Ovary (tissue), 9 donors: ENCODE data around the gene BARHL1. TPM values are rescaled to one million over a fixed set of nuclear protein-coding genes. Genes with fewer than 3 reads are reported as not detected.

Experiments
- DNase-seq, 5 donors: peaks; one replicate each; pipeline ENCODE4 v3.0.0-alpha.2; 2019 to 2020
- H3K27ac ChIP-seq, 2 donors: fragments of 200-600 bp; one replicate each; pipeline versions ENCODE4 v1.5.1 to v1.8.0; 2019 to 2022
- H3K27me3 ChIP-seq: fragments of 200-600 bp; one replicate; pipeline ENCODE4 v1.8.0; 2022
- H3K36me3 ChIP-seq: fragments of 200-600 bp; sonication (generic); one replicate; pipeline ENCODE4 v1.5.1; 2019
- H3K4me1 ChIP-seq: one replicate; pipeline ENCODE4 v1.8.1; 2013; ENCODE audit warnings: mild to moderate bottlenecking, moderate library complexity; ENCODE audit not compliant: insufficient read depth
- H3K4me3 ChIP-seq: fragments of 200-600 bp; sonication (generic); one replicate; pipeline ENCODE4 v1.5.1; 2017
- H3K9me3 ChIP-seq, 2 donors: fragments of 200-600 bp in 1 of 2; sonication (generic) in 1 of 2; one replicate each; pipeline versions ENCODE4 v1.5.1 to v1.8.1; 2013 to 2019; ENCODE audit warnings: mild to moderate bottlenecking in 1 of 2, moderate library complexity in 1 of 2
- CTCF ChIP-seq, 3 donors: fragments of 450-650 bp in 2 of 3; fragments of 200-600 bp in 1 of 3; IDR thresholded peaks; one replicate each; pipeline versions ENCODE4 v1.5.1 to v1.8.0; 2016 to 2022; ENCODE audit warnings: antibody characterized with exemption in 3 of 3, mild to moderate bottlenecking in 1 of 3
- EP300 ChIP-seq: sonication (generic); formaldehyde crosslinking; IDR thresholded peaks from one replicate; pipeline ENCODE4 v1.6.1; 2017; ENCODE audit warnings: antibody characterized with exemption
- POLR2A ChIP-seq: fragments of 450-650 bp; IDR thresholded peaks from one replicate; pipeline ENCODE4 v1.6.1; 2017; ENCODE audit warnings: antibody characterized with exemption, mild to moderate bottlenecking, moderate library complexity
- whole genome bisulfite sequencing, 3 donors: extraction: QIAGEN DNeasy Blood & Tissue Kit in 1 of 3; methylation state at CpG; one replicate each; pipeline versions ENCODE4 v1.1.5 to v1.1.7; 2013 to 2017; 5-methylcytosine and 5-hydroxymethylcytosine counted together
- intact Hi-C, 4 donors: fragments of 100-400 bp; cut with DNase I; formaldehyde crosslinking; loops; one replicate each; pipeline versions ENCODE4 v1.11.0 to v1.15.1; 2022 to 2023
- polyA plus RNA-seq, 2 donors: library from polyadenylated mRNA; stranded (reverse); fragments of 200-250 nt in 1 of 2; fragments of 350-450 nt in 1 of 2; fragmentation: Illumina TruSeq in 1 of 2; extraction: RNeasy Lipid Tissue Mini Kit (QIAGEN cat#74804) in 1 of 2; gene quantifications; one replicate each; pipeline ENCODE4 v1.2.3, GENCODE V29; 2013 to 2014
- total RNA-seq, 7 donors: library from RNA; depleted of rRNA in 2 of 7; stranded (reverse); fragments of >200 nt in 2 of 7; fragmentation: NEBNext Ultra II Directional in 3 of 7; extraction: Animal tissue kit (Norgen Biotek cat#: 25700) in 3 of 7; gene quantifications; one replicate each; pipeline versions ENCODE4 v1.1.0 to v1.2.4, GENCODE V29; 2016 to 2023
- donor health status: DM: no; HTN: no; CAD: no; lungs with moderate emphysema.
- donor health status: DM: no; HTN: no; CAD: no.
- donor health status: Bipolar disorder and iron deficiency.
- donor health status: DM: yes; HTN: yes; CAD: no.
- donor health status: DM: no; HTN: no; CAD: no.
- donor health status: DM: yes; HTN: yes; CAD: no.

The BARHL1 gene
- total and polyA plus RNA-seq, 9 donors: not detected

GRCh38 chr9:132615774-132616173 lies 33.4 kb downstream of the BARHL1 start:
- no peaks in the 10 kb centered on the region for H3K36me3 ChIP-seq

GRCh38 chr9:132616725-132617124 lies 34.3 kb downstream of the BARHL1 start:
- H3K36me3 ChIP-seq: no peaks in the 10 kb centered on the region
- DNase-seq: no peak
- WGBS, 3 donors: 87 to 94% (median 88%) methylated on average over 5 of the region's 5 CpGs
- intact Hi-C loops: no loop called here
- no peaks in the 10 kb centered on the region for H3K9me3 ChIP-seq
- H3K27me3 ChIP-seq: no peaks in the 10 kb centered on the region
- no peak overlapping the region for H3K27ac ChIP-seq
- no peak for TF ChIP-seq EP300
- H3K4me3 ChIP-seq: no peak overlapping the region
- H3K4me1 ChIP-seq: no peaks in the 10 kb centered on the region

More at GRCh38 chr9:132615774-132616173, 33.4 kb downstream of the BARHL1 start:
- Histone ChIP-seq H3K27me3 (no peaks in the 10 kb centered on the region), H3K4me1 (no peaks in the 10 kb centered on the region), H3K4me3 (no peak overlapping the region), H3K9me3 (no peaks in the 10 kb centered on the region), H3K27ac (no peak overlapping the region)
- intact Hi-C loops: no loop called here
- DNase-seq: no peak
- WGBS, 3 donors: 82 to 88% (median 87%) methylated on average over 2 of the region's 2 CpGs
- TF ChIP-seq POLR2A: no peak
- TF ChIP-seq EP300: no peak
- TF ChIP-seq CTCF (IDR thresholded peaks at IDR 0.05): no peak

- no peaks in the 10 kb centered on the region for H3K4me1 ChIP-seq
- H3K27ac ChIP-seq: no peak overlapping the region
- H3K9me3 ChIP-seq: no peaks in the 10 kb centered on the region
- no peak overlapping the region for H3K4me3 ChIP-seq
- TF ChIP-seq CTCF (IDR thresholded peaks at IDR 0.05) (no peak), POLR2A (no peak), EP300 (no peak)
- WGBS, 3 donors: 64 to 66% (median 65%) methylated on average over 5 of the region's 5 CpGs
- intact Hi-C loops: no loop called here
- H3K36me3 ChIP-seq: no peaks in the 10 kb centered on the region
- H3K27me3 ChIP-seq: no peaks in the 10 kb centered on the region
- DNase-seq: no peak
Measured at GRCh38 chr9:132622159-132622558, 39.8 kb downstream of the BARHL1 start.

GRCh38 chr9:132626285-132626684 lies 43.9 kb downstream of the BARHL1 start:
- no peak for DNase-seq
- Histone ChIP-seq H3K36me3 (peaks cover 4% of the 10 kb centered on the region), H3K27me3 (no peaks in the 10 kb centered on the region), H3K9me3 (no peaks in the 10 kb centered on the region), H3K27ac (no peak overlapping the region), H3K4me1 (no peaks in the 10 kb centered on the region), H3K4me3 (no peak overlapping the region)
- no peak for TF ChIP-seq CTCF (IDR thresholded peaks at IDR 0.05)
- TF ChIP-seq EP300: no peak
- TF ChIP-seq POLR2A: no peak
- WGBS, 3 donors: 77 to 81% (median 81%) methylated on average over 5 of the region's 5 CpGs
- intact Hi-C loops: no loop called here

GRCh38 chr9:132627106-132627505 lies 44.7 kb downstream of the BARHL1 start:
- Histone ChIP-seq H3K27ac (no peak overlapping the region), H3K4me3 (no peak overlapping the region), H3K9me3 (no peaks in the 10 kb centered on the region), H3K4me1 (no peaks in the 10 kb centered on the region), H3K27me3 (no peaks in the 10 kb centered on the region), H3K36me3 (peaks cover 4% of the 10 kb centered on the region)
- TF ChIP-seq POLR2A (no peak), CTCF (IDR thresholded peaks at IDR 0.05) (no peak), EP300 (no peak)
- WGBS, 3 donors: 80 to 86% (median 83%) methylated on average over 7 of the region's 7 CpGs
- DNase-seq: no peak
- intact Hi-C loops: no loop called here
